HL-60 (cell line): ENCODE results near the gene FAM32A.

Experiments
- TF ChIP-seq, protein P1 (sequence below): IDR thresholded peaks from one replicate; pipeline ENCODE4 v1.5.1; 2011; ENCODE audit warnings: low read length, control low read depth, inconsistent platforms; ENCODE audit not compliant: insufficient read depth
- TF ChIP-seq, protein P2 (sequence below): IDR thresholded peaks from 2 replicates; pipeline ENCODE4 v1.6.1; 2012; ENCODE audit warnings: low read depth; ENCODE audit not compliant: insufficient replicate concordance

DNA sequence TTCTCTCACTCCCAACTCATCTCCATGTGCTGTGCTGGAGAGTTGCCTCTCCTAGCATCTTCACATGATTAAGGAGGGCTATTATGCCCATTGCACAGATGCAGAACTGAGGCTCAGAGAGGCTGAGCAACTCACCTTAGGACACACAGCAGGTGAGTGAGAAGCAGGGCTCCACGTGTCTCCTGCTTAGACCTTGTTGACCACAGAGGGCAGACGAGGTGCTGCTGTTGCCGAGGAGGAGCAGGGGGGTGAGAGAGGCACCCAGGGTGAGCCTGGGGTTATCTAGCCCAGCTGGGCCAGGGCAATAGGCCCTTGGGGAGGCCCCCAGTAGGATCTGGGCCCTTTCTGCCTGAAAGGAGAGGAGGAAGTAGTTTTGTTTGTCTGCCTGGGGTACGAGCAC, 44.2 kb upstream of the FAM32A start:
- TF ChIP-seq, protein P1, sequence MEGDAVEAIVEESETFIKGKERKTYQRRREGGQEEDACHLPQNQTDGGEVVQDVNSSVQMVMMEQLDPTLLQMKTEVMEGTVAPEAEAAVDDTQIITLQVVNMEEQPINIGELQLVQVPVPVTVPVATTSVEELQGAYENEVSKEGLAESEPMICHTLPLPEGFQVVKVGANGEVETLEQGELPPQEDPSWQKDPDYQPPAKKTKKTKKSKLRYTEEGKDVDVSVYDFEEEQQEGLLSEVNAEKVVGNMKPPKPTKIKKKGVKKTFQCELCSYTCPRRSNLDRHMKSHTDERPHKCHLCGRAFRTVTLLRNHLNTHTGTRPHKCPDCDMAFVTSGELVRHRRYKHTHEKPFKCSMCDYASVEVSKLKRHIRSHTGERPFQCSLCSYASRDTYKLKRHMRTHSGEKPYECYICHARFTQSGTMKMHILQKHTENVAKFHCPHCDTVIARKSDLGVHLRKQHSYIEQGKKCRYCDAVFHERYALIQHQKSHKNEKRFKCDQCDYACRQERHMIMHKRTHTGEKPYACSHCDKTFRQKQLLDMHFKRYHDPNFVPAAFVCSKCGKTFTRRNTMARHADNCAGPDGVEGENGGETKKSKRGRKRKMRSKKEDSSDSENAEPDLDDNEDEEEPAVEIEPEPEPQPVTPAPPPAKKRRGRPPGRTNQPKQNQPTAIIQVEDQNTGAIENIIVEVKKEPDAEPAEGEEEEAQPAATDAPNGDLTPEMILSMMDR, result peak; percentile 11
- TF ChIP-seq, protein P2, sequence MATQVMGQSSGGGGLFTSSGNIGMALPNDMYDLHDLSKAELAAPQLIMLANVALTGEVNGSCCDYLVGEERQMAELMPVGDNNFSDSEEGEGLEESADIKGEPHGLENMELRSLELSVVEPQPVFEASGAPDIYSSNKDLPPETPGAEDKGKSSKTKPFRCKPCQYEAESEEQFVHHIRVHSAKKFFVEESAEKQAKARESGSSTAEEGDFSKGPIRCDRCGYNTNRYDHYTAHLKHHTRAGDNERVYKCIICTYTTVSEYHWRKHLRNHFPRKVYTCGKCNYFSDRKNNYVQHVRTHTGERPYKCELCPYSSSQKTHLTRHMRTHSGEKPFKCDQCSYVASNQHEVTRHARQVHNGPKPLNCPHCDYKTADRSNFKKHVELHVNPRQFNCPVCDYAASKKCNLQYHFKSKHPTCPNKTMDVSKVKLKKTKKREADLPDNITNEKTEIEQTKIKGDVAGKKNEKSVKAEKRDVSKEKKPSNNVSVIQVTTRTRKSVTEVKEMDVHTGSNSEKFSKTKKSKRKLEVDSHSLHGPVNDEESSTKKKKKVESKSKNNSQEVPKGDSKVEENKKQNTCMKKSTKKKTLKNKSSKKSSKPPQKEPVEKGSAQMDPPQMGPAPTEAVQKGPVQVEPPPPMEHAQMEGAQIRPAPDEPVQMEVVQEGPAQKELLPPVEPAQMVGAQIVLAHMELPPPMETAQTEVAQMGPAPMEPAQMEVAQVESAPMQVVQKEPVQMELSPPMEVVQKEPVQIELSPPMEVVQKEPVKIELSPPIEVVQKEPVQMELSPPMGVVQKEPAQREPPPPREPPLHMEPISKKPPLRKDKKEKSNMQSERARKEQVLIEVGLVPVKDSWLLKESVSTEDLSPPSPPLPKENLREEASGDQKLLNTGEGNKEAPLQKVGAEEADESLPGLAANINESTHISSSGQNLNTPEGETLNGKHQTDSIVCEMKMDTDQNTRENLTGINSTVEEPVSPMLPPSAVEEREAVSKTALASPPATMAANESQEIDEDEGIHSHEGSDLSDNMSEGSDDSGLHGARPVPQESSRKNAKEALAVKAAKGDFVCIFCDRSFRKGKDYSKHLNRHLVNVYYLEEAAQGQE, result no peak
